ENCODE measurements around the gene STAB1.

The STAB1 gene

GRCh38 chr3:52463416-52463815 is 31.7 kb upstream of the STAB1 start:
- no peak overlapping the region for H3K4me3 ChIP-seq (ENCODE audit: low read depth, low read length)
- no peak for TF ChIP-seq CTCF (IDR thresholded peaks at IDR 0.05; ENCODE audit: control insufficient read depth, extremely low read depth, insufficient read depth)
- DNase-seq (ENCODE audit: low read depth): no peak

DNA sequence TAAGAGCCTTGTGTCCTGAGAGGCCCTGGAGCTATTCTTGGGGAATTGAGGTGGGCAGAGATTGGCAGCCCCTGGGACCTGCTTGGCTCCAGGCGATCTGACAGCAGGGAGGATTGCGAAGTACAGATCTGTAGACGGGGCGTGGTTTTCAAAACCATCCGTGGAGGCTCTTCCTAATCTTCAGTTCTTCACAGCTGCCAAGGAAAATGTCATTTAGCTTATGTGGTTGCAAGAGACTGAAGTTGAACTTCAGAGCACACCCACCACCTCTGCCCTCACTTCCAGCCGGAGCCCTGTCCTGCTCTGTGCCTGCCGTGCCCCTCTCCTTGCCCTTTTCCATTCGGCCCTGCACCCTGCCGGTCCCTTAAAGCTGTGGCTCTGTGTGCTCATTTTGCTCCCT is 26.8 kb upstream of the STAB1 start:
- DNase-seq (ENCODE audit: low read depth): no peak
- no peak for TF ChIP-seq CTCF (IDR thresholded peaks at IDR 0.05; ENCODE audit: control insufficient read depth, extremely low read depth, insufficient read depth)

DNA sequence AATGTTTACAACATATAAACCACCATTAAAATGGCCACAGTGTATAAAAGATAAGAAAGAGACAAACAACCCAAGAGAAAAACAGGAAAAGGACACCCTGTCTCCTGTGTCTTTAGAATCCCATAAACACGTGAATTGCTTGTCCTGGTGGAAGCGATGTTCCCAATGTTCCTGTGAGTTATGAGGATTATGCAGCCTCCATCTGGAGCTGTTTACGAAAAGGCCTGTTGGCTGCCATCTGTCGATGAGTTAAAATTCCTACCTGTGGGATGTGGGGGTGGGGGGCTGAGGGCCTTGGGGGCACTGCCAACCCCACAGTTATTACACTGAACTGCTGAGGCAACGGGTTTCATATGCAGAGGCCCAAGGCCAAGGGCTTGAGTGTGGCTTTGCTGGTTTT is 26.1 kb upstream of the STAB1 start:
- no peak overlapping the region for H3K4me3 ChIP-seq (ENCODE audit: low read depth, low read length)
- no peak for TF ChIP-seq CTCF (IDR thresholded peaks at IDR 0.05; ENCODE audit: control insufficient read depth, extremely low read depth, insufficient read depth)
- DNase-seq (ENCODE audit: low read depth): peak; percentile 62

More for the DNA sequence above, 26.8 kb upstream of the STAB1 start:
- no peak overlapping the region for H3K4me3 ChIP-seq (ENCODE audit: low read depth, low read length)

DNA sequence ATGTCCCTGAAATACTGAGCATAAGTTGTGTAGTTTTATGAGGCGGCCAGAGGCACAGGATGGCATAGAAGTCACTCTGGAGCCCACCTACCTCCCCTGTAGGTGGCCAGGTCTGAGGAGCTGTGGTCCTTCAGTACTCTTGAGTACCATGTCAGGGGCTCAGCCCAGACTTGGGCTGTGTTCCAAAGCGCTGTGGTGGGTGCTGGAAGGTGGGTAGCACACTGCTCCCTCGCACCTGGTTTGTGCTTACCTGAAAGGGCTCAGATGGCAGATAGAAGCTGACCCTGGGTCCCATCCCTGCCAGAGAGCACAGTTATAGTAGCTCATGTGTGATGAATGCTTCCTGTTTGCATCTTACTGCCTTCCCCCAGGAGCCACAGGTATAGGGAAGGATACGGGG is 24.2 kb upstream of the STAB1 start:
- no peak overlapping the region for H3K4me3 ChIP-seq (ENCODE audit: low read depth, low read length)
- no peak for DNase-seq (ENCODE audit: low read depth)
- no peak for TF ChIP-seq CTCF (IDR thresholded peaks at IDR 0.05; ENCODE audit: control insufficient read depth, extremely low read depth, insufficient read depth)

GRCh38 chr3:52471371-52472238 is 23.5 kb upstream of the STAB1 start:
- DNase-seq (ENCODE audit: low read depth): peak; percentile 64

GRCh38 chr3:52472239-52473000 is 22.7 kb upstream of the STAB1 start:
- no peak for DNase-seq (ENCODE audit: low read depth)
- TF ChIP-seq CTCF (IDR thresholded peaks at IDR 0.05; ENCODE audit: control insufficient read depth, extremely low read depth, insufficient read depth): no peak
- no peak overlapping the region for H3K4me3 ChIP-seq (ENCODE audit: low read depth, low read length)

More at GRCh38 chr3:52471371-52472238, 23.5 kb upstream of the STAB1 start:
- peak; percentile 83 for TF ChIP-seq CTCF (IDR thresholded peaks at IDR 0.05; ENCODE audit: control insufficient read depth, extremely low read depth, insufficient read depth)
- no peak overlapping the region for H3K4me3 ChIP-seq (ENCODE audit: low read depth, low read length)
